Suprapubic skin (tissue), 3 donors: ENCODE measurements around the gene CYTH1.

Source experiments
- CTCF ChIP-seq, 2 donors: fragments of 200-600 bp in 1 of 2; fragments of 450-650 bp in 1 of 2; sonication (generic) in 1 of 2; IDR thresholded peaks; one replicate each; pipeline ENCODE4 v1.5.1; 2016 to 2019; ENCODE audit warnings: antibody characterized with exemption in 2 of 2, mild to moderate bottlenecking in 1 of 2, moderate library complexity in 1 of 2
- EP300 ChIP-seq: sonication (generic); formaldehyde crosslinking; IDR thresholded peaks from one replicate; pipeline ENCODE4 v1.6.1; 2017; ENCODE audit warnings: antibody characterized with exemption

DNA sequence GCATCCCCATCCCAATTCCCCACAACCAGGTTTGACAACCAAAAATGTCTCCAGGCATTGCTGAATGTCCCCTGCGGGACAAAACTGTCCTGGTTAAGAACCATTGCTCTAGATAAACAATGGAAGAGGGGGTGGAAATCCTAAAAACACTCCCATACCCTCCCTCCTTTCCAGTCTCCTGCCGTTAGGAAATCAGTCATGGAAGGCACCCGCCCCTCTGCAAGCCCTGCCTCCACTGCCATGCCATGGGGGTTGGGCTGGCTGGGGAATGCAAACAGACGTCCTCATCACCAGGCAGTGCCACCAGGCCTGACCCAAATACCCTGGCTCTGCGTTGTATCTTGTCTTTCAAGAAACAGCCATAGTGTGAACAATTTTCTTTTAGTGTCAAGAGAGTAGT, 57.5 kb downstream of the CYTH1 start:
- no peak for TF ChIP-seq CTCF (IDR thresholded peaks at IDR 0.05)
- TF ChIP-seq EP300: no peak
